Common myeloid progenitor, CD34-positive (primary cell): ENCODE measurements around the gene ADPRS. TPM values are rescaled to one million over a fixed set of nuclear protein-coding genes. Genes with fewer than 3 reads are reported as not detected.

ENCODE experiments used
- CTCF ChIA-PET: fragments of 350-600 bp; sonication (Branson Sonifier 250); formaldehyde crosslinking; loops from one replicate; lab custom pipeline; 2021; ENCODE audit warnings: antibody characterized with exemption; lab: Charles Lee
- POLR2A ChIA-PET: fragments of 350-600 bp; sonication (Branson Sonifier 250); formaldehyde crosslinking; loops from one replicate; lab custom pipeline; 2021; ENCODE audit warnings: antibody characterized with exemption; lab: Charles Lee
- DNase-seq, 3 donors: peaks; one replicate each; pipeline versions ENCODE4 v3.0.0 to v3.0.0-alpha.2; 2013
- H3K27ac ChIP-seq, 2 experiments: 1 replicate in 1 of 2; 2 replicates in 1 of 2; pipeline ENCODE4 v1.7.0; 2013; ENCODE audit warnings: inconsistent platforms in 2 of 2, low read length in 2 of 2, mild to moderate bottlenecking in 2 of 2, low read depth in 1 of 2, moderate library complexity in 1 of 2; ENCODE audit not compliant: severe bottlenecking in 2 of 2, insufficient read depth in 1 of 2, poor library complexity in 1 of 2
- H3K27me3 ChIP-seq, 5 experiments: replicated peaks in 2 of 5; 1 replicate in 3 of 5; 2 replicates in 2 of 5; pipeline versions ENCODE4 v1.6.1 to v1.7.0; 2013; ENCODE audit warnings: low read length in 4 of 5, mild to moderate bottlenecking in 2 of 5, moderate library complexity in 2 of 5, inconsistent platforms in 1 of 5; ENCODE audit not compliant: insufficient read depth in 5 of 5, control insufficient read depth in 4 of 5
- H3K36me3 ChIP-seq, 4 experiments: 1 replicate in 2 of 4; 2 replicates in 2 of 4; pipeline versions ENCODE4 v1.6.1 to v1.7.0; 2013; ENCODE audit warnings: low read length in 3 of 4, control low read depth in 1 of 4, mild to moderate bottlenecking in 1 of 4; ENCODE audit not compliant: control insufficient read depth in 4 of 4, insufficient read depth in 4 of 4
- H3K4me1 ChIP-seq, 4 experiments: 1 replicate in 3 of 4; 2 replicates in 1 of 4; pipeline versions ENCODE4 v1.6.1 to v1.7.1; 2013; ENCODE audit warnings: low read length in 3 of 4, mild to moderate bottlenecking in 3 of 4, control low read depth in 1 of 4, inconsistent platforms in 1 of 4, moderate library complexity in 1 of 4; ENCODE audit not compliant: control insufficient read depth in 4 of 4, insufficient read depth in 4 of 4; ENCODE audit errors: control extremely low read depth in 1 of 4
- H3K4me3 ChIP-seq, 7 experiments: 1 replicate in 4 of 7; 2 replicates in 3 of 7; pipeline versions ENCODE4 v1.5.1 to v1.7.0; 2013; ENCODE audit warnings: mild to moderate bottlenecking in 7 of 7, low read length in 6 of 7, moderate library complexity in 6 of 7, inconsistent platforms in 2 of 7, low read depth in 2 of 7, control low read depth in 1 of 7; ENCODE audit not compliant: insufficient read depth in 4 of 7, control insufficient read depth in 1 of 7; ENCODE audit errors: extremely low read depth in 1 of 7
- H3K9me3 ChIP-seq, 5 experiments: 1 replicate in 4 of 5; 2 replicates in 1 of 5; pipeline versions ENCODE4 v1.6.1 to v1.7.1; 2013; ENCODE audit warnings: low read length in 4 of 5, mild to moderate bottlenecking in 2 of 5, inconsistent platforms in 1 of 5, low read depth in 1 of 5, moderate library complexity in 1 of 5; ENCODE audit not compliant: control insufficient read depth in 4 of 5, insufficient read depth in 2 of 5; ENCODE audit errors: control extremely low read depth in 1 of 5
- WGBS: methylation state at CpG from one replicate; pipeline ENCODE4 v1.1.5; 2013; ENCODE audit not compliant: insufficient coverage; 5-methylcytosine and 5-hydroxymethylcytosine counted together
- polyA plus RNA-seq: library from polyadenylated mRNA; unstranded; fragments of 120-200 nt; gene quantifications from one replicate; pipeline ENCODE4 v1.2.1, GENCODE V29; 2013

ADPRS gene, protein sequence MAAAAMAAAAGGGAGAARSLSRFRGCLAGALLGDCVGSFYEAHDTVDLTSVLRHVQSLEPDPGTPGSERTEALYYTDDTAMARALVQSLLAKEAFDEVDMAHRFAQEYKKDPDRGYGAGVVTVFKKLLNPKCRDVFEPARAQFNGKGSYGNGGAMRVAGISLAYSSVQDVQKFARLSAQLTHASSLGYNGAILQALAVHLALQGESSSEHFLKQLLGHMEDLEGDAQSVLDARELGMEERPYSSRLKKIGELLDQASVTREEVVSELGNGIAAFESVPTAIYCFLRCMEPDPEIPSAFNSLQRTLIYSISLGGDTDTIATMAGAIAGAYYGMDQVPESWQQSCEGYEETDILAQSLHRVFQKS
- polyA plus RNA-seq: 17.8 TPM

DNA sequence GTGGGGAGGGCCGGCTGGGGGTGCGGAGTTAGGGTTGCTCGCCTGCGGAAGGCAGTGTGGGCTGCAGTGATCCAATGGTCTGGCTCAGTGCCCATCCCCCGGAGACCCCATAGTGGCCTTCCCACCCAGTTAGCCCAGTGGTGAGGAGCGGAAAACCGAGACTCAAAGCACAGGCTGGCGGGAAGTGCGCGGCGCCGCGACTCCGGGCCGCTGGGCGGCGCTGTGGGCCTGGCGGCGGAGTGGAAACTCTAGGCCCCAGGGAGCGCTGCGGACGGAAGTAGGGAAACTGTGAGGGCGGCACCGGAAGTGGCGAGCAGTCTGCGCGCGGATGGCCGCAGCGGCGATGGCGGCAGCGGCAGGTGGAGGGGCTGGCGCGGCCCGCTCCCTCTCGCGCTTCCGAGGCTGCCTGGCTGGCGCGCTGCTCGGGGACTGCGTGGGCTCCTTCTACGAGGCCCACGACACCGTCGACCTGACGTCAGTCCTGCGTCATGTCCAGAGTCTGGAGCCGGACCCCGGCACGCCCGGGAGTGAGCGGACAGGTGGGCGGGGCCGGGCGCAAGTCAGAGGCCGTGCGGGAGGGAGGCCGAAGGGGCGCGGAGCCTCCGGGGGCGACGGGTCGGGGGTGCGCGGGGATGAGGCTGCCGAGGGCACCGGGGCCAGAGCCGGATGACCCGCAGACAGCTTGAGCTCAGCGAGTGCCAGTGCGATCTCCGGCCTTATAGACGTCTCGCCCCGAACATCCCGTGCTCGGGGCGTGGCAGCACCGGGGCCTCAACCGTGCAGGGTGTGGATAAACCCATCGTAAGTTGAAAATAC lies at the start of gene ADPRS:
Gene ADPRS, plus strand, starts transcription at position 316 of the 816 bp plus-strand sequence. Its CDS starts 13 bp downstream, at position 329.
- ChIA-PET POLR2A (no interaction called here), CTCF (interaction anchor here (0.8 to 17.2 kb wide), 3 partner anchors 10 to 44 kb away, joined by 3 to 283 read pairs (median 3); no protein-coding TSS in a partner anchor)
- Histone ChIP-seq H3K9me3 (no peaks in the 10 kb centered on the region), H3K4me3 (peak within 1 kb of the TSS; percentile 71 to 95 (median 93)), H3K4me1 (peaks cover 3 to 28% (median 23%) of the 10 kb centered on the region in 4 experiments), H3K27me3 (peaks cover 0 to 9% (median 5%) of the 10 kb centered on the region in 5 experiments), H3K27ac (peak within 1 kb of the TSS; percentile 72 to 82), H3K36me3 (peaks cover 19 to 29% (median 24%) of the 10 kb centered on the region in 4 experiments)
- peak; percentile 90 to 96 (median 95) for DNase-seq
- under 1% methylated on average over 66 of the region's 84 CpGs for WGBS

DNA sequence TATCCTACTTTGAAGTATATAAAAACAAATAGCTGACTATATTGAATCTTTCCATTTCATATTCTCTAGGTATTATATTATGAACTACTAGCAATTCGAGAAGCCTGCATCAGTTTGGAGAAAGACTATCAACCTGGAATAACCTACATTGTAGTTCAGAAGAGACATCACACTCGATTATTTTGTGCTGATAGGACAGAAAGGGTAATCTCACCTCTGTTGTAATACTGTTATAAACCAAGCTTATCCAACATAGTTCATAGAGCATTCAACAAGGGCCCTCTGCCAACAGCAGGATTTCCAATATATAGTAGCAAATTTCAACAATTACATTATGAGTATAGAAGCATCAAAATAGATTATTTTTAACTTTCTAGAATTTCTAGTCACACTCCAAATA lies 48.5 kb upstream of the ADPRS start:
- peaks cover 0 to 3% (median under 1%) of the 10 kb centered on the region in 4 experiments for H3K4me1 ChIP-seq
- H3K27me3 ChIP-seq: no peaks in the 10 kb centered on the region
- no CpG with 5 or more reads among the region's 2 CpGs for WGBS
- H3K9me3 ChIP-seq: no peaks in the 10 kb centered on the region
- CTCF ChIA-PET: no interaction called here
- DNase-seq: no peak
- H3K27ac ChIP-seq: no peak overlapping the region
- H3K4me3 ChIP-seq: no peak overlapping the region
- peaks cover 3 to 50% (median 23%) of the 10 kb centered on the region in 4 experiments for H3K36me3 ChIP-seq
- POLR2A ChIA-PET: interaction anchor here (0.6 kb wide), 1 partner anchor 58 kb away, joined by 3 read pairs; no protein-coding TSS in a partner anchor

DNA sequence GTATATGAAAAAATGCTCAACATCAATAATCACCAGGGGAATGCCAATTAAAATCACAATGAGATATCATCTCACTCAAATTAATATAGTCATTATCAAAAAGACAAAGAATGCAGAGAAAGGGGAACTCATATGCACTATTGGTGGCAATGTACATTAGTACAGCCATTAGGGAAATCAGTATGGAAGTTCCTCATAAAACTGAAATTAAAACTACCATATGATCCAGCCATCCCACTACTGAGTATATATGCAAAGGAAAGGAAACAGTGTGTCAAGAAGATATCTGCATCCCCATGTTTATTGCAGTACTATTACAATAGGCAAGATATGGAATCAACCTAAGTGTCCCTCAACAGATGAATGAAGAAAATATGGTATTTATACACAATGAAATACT lies 36.9 kb upstream of the ADPRS start:
- Histone ChIP-seq H3K27ac (no peak overlapping the region), H3K9me3 (peaks cover 0 to 10% (median 3%) of the 10 kb centered on the region in 5 experiments), H3K4me3 (no peak overlapping the region), H3K4me1 (no peaks in the 10 kb centered on the region), H3K36me3 (peaks cover 13 to 44% (median 18%) of the 10 kb centered on the region in 4 experiments), H3K27me3 (no peaks in the 10 kb centered on the region)
- POLR2A ChIA-PET: no interaction called here
- CTCF ChIA-PET: no interaction called here
- DNase-seq: no peak

DNA sequence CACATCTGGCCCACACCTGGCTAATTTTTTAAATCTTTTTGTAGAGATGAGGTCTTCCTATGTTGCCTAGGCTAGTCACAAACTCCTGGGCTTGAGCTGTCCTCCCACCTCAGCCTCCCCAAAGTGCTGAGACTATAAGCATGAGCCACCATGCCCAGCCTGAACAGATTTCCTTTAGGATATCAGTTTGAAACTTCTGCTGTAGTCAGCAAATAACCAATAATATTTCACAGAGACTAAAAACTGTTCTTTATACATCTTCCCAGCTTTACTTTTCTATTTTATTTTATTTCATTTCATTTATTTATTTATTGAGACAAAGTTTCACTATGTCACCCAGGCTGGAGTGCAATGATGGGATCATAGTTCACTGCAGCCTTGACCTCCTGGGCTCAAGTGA lies 34.7 kb upstream of the ADPRS start:
- POLR2A ChIA-PET: no interaction called here
- no peaks in the 10 kb centered on the region for H3K27me3 ChIP-seq
- CTCF ChIA-PET: no interaction called here
- DNase-seq: no peak
- no peak overlapping the region for H3K4me3 ChIP-seq
- H3K9me3 ChIP-seq: no peaks in the 10 kb centered on the region
- peaks cover 5 to 28% (median 11%) of the 10 kb centered on the region in 4 experiments for H3K36me3 ChIP-seq
- no peaks in the 10 kb centered on the region for H3K4me1 ChIP-seq
- no peak overlapping the region for H3K27ac ChIP-seq

- Histone ChIP-seq H3K36me3 (peaks cover 5 to 26% (median 13%) of the 10 kb centered on the region in 4 experiments), H3K4me3 (peak overlapping the region in 1 of 7 experiments; percentile 8), H3K27ac (no peak overlapping the region), H3K4me1 (no peaks in the 10 kb centered on the region), H3K27me3 (no peaks in the 10 kb centered on the region), H3K9me3 (no peaks in the 10 kb centered on the region)
- CTCF ChIA-PET: no interaction called here
- POLR2A ChIA-PET: no interaction called here
- 100% methylated on average over 3 of the region's 5 CpGs for WGBS
- no peak for DNase-seq
Measured at GRCh38 chr1:36055706-36056105, 33.0 kb upstream of the ADPRS start.

GRCh38 chr1:36062315-36062714 lies 26.4 kb upstream of the ADPRS start:
- CTCF ChIA-PET: no interaction called here
- POLR2A ChIA-PET: no interaction called here
- no peaks in the 10 kb centered on the region for H3K4me1 ChIP-seq
- no CpG with 5 or more reads among the region's 1 CpG for WGBS
- H3K36me3 ChIP-seq: peaks cover 0 to 4% (median 2%) of the 10 kb centered on the region in 4 experiments
- H3K9me3 ChIP-seq: no peaks in the 10 kb centered on the region
- no peak overlapping the region for H3K4me3 ChIP-seq
- H3K27me3 ChIP-seq: no peaks in the 10 kb centered on the region
- H3K27ac ChIP-seq: no peak overlapping the region
- no peak for DNase-seq

GRCh38 chr1:36067871-36068270 lies 20.8 kb upstream of the ADPRS start:
- H3K27ac ChIP-seq: no peak overlapping the region
- no peaks in the 10 kb centered on the region for H3K4me1 ChIP-seq
- POLR2A ChIA-PET: no interaction called here
- H3K9me3 ChIP-seq: no peaks in the 10 kb centered on the region
- DNase-seq: no peak
- peaks cover 0 to 3% (median 0%) of the 10 kb centered on the region in 4 experiments for H3K36me3 ChIP-seq
- CTCF ChIA-PET: interaction anchor here (1.2 kb wide), 1 partner anchor 10 kb away, joined by 4 read pairs; no protein-coding TSS in a partner anchor
- H3K27me3 ChIP-seq: no peaks in the 10 kb centered on the region
- H3K4me3 ChIP-seq: no peak overlapping the region
